ENCODE results near the gene ZBTB16. TPM values are rescaled to one million over a fixed set of nuclear protein-coding genes. Genes with fewer than 3 reads are reported as not detected.

ZBTB16 gene
- total RNA-seq, 1 experiment from 2014 or later, result 0.44 TPM

GRCh38 chr11:114256967-114257286 is 197.4 kb downstream of the ZBTB16 start:
- ChIA-PET POLR2A (ENCODE audit: unreplicated experiment) (no interaction called here), CTCF (no interaction called here)
- peaks cover 97% of the 10 kb centered on the region for H3K27me3 ChIP-seq (ENCODE audit: insufficient read depth, low read depth)

GRCh38 chr11:114257621-114258558 is 198.4 kb downstream of the ZBTB16 start:
- H3K4me2 ChIP-seq, result no peak overlapping the region
- H3K27me3 ChIP-seq (ENCODE audit: insufficient read depth, low read depth), result peaks cover 97% of the 10 kb centered on the region
- no TSS peak for BruUV-seq (replicated peaks)
- no peaks in the 10 kb centered on the region for H3K79me2 ChIP-seq (ENCODE audit: low read depth)
- H3K27ac ChIP-seq, result no peak overlapping the region
- H3K4me1 ChIP-seq (replicated peaks; ENCODE audit: insufficient read depth), result no peaks in the 10 kb centered on the region
- no peak overlapping the region for H3K4me3 ChIP-seq
- H3K9me3 ChIP-seq (ENCODE audit: insufficient read depth, low read depth), result no peaks in the 10 kb centered on the region
- ChIA-PET POLR2A (ENCODE audit: unreplicated experiment) (no interaction called here), CTCF (no interaction called here)
- no peaks in the 10 kb centered on the region for H4K20me1 ChIP-seq (ENCODE audit: insufficient read depth)
- no peak for TF ChIP-seq CTCF (conservative IDR thresholded peaks at IDR 0.05)
- no peak for TF ChIP-seq EZH2 (IDR thresholded peaks at IDR 0.05; ENCODE audit: low read depth)
- DNase-seq, result no peak
- H3K36me3 ChIP-seq (ENCODE audit: low read depth), result no peaks in the 10 kb centered on the region
- no peaks in the 10 kb centered on the region for H3F3A ChIP-seq (ENCODE audit: insufficient read depth, low read depth)
- no peaks in the 10 kb centered on the region for H3K9me2 ChIP-seq (ENCODE audit: insufficient read depth)
- H2AFZ ChIP-seq, result no peak overlapping the region
- intact Hi-C loops (cut with micrococcal nuclease; ENCODE audit: unreplicated experiment), result no loop called here

More at GRCh38 chr11:114256967-114257286, 197.4 kb downstream of the ZBTB16 start:
- BruUV-seq (replicated peaks), result no TSS peak
- intact Hi-C loops (cut with micrococcal nuclease; ENCODE audit: unreplicated experiment), result no loop called here
- TF ChIP-seq EZH2 (IDR thresholded peaks at IDR 0.05; ENCODE audit: low read depth) (no peak), CTCF (conservative IDR thresholded peaks at IDR 0.05) (no peak)
- no peak overlapping the region for H2AFZ ChIP-seq
- H3K79me2 ChIP-seq (ENCODE audit: low read depth), result no peaks in the 10 kb centered on the region
- no peaks in the 10 kb centered on the region for H3K36me3 ChIP-seq (ENCODE audit: low read depth)
- H3K4me3 ChIP-seq, result no peak overlapping the region
- H3K9me3 ChIP-seq (ENCODE audit: insufficient read depth, low read depth), result no peaks in the 10 kb centered on the region
- H4K20me1 ChIP-seq (ENCODE audit: insufficient read depth), result no peaks in the 10 kb centered on the region
- no peaks in the 10 kb centered on the region for H3K9me2 ChIP-seq (ENCODE audit: insufficient read depth)
- no peak overlapping the region for H3K27ac ChIP-seq
- H3K4me1 ChIP-seq (replicated peaks; ENCODE audit: insufficient read depth), result no peaks in the 10 kb centered on the region
- no peak overlapping the region for H3K4me2 ChIP-seq
- DNase-seq, result no peak
- H3F3A ChIP-seq (ENCODE audit: insufficient read depth, low read depth), result no peaks in the 10 kb centered on the region

GRCh38 chr11:114258696-114259095 is 199.2 kb downstream of the ZBTB16 start:
- Histone ChIP-seq H3K4me2 (no peak overlapping the region), H3K27ac (no peak overlapping the region), H3K9me2 (ENCODE audit: insufficient read depth) (no peaks in the 10 kb centered on the region), H3K27me3 (ENCODE audit: insufficient read depth, low read depth) (peaks cover 97% of the 10 kb centered on the region), H3K9me3 (ENCODE audit: insufficient read depth, low read depth) (no peaks in the 10 kb centered on the region), H3K79me2 (ENCODE audit: low read depth) (no peaks in the 10 kb centered on the region), H3K4me1 (replicated peaks; ENCODE audit: insufficient read depth) (no peaks in the 10 kb centered on the region), H3K4me3 (no peak overlapping the region), H4K20me1 (ENCODE audit: insufficient read depth) (no peaks in the 10 kb centered on the region), H2AFZ (no peak overlapping the region), H3F3A (ENCODE audit: insufficient read depth, low read depth) (no peaks in the 10 kb centered on the region), H3K36me3 (ENCODE audit: low read depth) (no peaks in the 10 kb centered on the region)
- no peak for DNase-seq
- ChIA-PET CTCF (no interaction called here), POLR2A (ENCODE audit: unreplicated experiment) (no interaction called here)
- intact Hi-C loops (cut with micrococcal nuclease; ENCODE audit: unreplicated experiment), result no loop called here
- no TSS peak for BruUV-seq (replicated peaks)
- no peak for TF ChIP-seq EZH2 (IDR thresholded peaks at IDR 0.05; ENCODE audit: low read depth)
- TF ChIP-seq CTCF (conservative IDR thresholded peaks at IDR 0.05), result no peak
